Dendritic cell treated with granulocyte-macrophage colony-stimulating factor and Interleukin-4, amounts not matched to agents 40 ng/mL and 50 ng/mL, for 4 days (primary cell): ENCODE results near the gene NKX2-2.

Experiments
- H3K27ac Mint-ChIP-seq: one replicate; pipeline ENCODE4 v1.8.0; 2022; ENCODE audit warnings: mild to moderate bottlenecking, mixed read lengths
- H3K27me3 Mint-ChIP-seq: one replicate; pipeline ENCODE4 v1.8.0; 2022; ENCODE audit warnings: mild to moderate bottlenecking, mixed read lengths
- H3K36me3 Mint-ChIP-seq: one replicate; pipeline ENCODE4 v1.8.0; 2022; ENCODE audit warnings: low read depth, mixed read lengths
- H3K4me1 Mint-ChIP-seq: one replicate; pipeline ENCODE4 v1.8.0; 2022; ENCODE audit warnings: low read depth, mixed read lengths
- H3K4me3 Mint-ChIP-seq: one replicate; pipeline ENCODE4 v1.8.0; 2022; ENCODE audit warnings: mild to moderate bottlenecking, moderate library complexity, mixed read lengths
- H3K9me3 Mint-ChIP-seq: one replicate; pipeline ENCODE4 v1.8.0; 2022; ENCODE audit warnings: mixed read lengths
- intact Hi-C: fragments of 100-400 bp; cut with micrococcal nuclease; formaldehyde crosslinking; loops from one replicate; pipeline ENCODE4 v1.15.0; 2022

NKX2-2 gene

DNA sequence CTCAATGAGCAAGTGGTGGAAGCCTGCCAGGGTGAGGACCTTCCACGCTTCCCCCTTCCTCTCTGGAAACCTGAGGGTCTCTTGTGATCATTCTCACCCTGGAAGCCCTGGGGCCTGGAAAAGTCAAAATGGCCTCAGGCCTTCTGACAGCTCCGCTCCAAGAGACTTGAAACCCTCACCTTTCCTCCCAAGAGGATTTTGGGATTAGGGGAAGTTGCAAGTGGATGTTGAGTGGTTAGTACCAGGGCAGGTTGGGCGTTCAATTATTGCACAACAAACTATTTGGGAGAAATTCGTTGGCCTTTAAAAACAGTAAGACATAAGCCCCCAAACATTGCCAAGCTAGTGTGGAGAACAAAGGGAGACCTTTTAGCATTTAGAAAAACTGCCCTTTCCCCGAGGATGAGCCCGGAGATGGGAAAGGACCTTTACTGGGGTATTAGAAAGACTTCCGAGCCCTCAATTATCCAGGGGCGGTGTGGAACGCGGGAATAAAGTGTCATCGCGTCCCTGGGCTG lies 4.7 kb downstream of the NKX2-2 start:
- Mint-ChIP-seq H3K27me3 (peaks cover 93% of the 10 kb centered on the region), H3K9me3 (no peaks in the 10 kb centered on the region), H3K36me3 (no peaks in the 10 kb centered on the region), H3K27ac (no peak overlapping the region), H3K4me3 (no peak overlapping the region), H3K4me1 (peaks cover 71% of the 10 kb centered on the region)
- intact Hi-C loops, result loop anchor here (10.0 kb wide), 1 partner anchor 384 kb away; the partner anchor contains the start of gene KIZ

DNA sequence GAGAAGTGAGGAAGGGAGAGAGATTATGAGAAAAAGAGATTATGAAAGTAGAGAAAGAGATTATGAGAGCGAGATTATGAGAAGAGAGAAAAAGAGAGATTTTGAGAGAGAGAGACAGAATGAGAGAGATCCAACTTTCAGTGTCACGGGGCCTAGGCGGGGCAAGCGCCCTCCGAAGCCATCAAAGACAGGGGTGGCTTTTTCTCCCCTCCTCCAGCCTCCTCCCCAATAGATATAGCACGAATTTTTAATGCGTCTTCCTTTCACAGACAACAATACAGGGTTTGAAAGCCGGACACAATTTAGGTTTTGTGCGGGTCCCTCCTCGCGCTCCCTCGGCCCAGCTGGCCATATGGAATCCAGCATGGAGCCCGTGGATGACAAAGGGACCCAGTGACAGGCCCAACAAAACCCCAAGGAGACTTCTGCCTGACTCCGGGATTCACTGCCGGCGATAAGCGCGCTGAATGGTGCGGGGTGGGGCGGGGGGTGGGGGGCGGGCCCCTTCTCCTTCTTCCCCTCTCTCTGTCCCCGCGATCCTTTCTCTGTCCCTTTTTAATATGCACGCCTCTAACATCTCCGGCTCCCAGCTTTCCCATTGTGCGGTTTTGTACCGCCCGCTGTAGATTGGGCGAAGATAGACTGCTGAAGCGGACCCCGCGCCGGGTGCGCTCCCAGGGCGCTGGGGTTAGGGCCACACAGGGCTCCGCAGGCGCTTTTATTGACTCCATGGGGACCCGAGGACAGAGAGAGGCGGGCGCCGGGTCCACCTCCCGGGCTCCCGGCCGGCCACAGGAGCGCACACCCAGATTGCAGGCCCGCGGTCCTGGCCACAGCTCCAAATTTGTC lies 5.4 kb downstream of the NKX2-2 start:
- no peaks in the 10 kb centered on the region for H3K9me3 Mint-ChIP-seq
- intact Hi-C loops, result loop anchor here (10.0 kb wide), 1 partner anchor 384 kb away; the partner anchor contains the start of gene KIZ
- H3K27me3 Mint-ChIP-seq, result peaks cover 94% of the 10 kb centered on the region
- H3K4me1 Mint-ChIP-seq, result peaks cover 66% of the 10 kb centered on the region
- no peak overlapping the region for H3K27ac Mint-ChIP-seq
- no peaks in the 10 kb centered on the region for H3K36me3 Mint-ChIP-seq
- H3K4me3 Mint-ChIP-seq, result no peak overlapping the region

DNA sequence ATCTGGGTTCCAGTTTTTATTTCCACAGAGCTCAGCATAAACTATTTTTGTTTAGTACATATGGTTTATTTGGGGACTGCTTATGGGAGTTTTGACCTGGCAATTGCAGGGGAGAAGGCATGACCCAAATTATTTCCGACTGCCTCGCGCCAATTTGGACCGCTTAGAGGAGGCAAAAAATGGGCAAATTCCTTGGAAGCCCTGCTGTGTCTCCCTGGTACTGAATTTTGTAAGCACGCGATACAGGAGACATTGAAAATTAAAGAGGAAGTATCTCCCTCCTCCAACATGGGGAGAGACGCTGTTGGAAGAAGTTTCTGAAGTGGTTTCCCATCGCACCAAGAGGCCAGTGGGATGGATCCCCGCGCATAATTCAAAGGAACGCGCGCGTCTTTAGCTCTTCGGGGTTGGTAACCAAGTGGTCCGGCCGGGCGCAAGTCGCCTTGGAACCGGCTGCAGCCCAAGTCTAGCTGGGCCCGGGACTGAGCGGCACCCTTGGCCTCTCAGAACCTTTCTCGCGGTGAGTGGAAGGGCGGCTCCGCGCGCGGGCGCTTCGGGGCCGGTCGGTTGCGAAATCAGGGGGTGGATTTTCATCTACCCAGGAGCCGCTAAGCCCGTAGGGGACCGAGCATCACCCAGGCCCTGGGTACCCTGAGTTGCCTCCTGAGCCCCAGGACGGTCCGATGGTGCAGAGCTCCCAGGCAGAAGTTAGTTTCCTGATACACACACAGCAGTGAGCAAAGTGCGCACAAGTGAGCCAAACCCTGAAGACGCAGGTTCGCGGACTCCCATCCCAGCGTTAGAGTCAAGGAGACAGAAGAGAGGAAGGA lies 6.2 kb downstream of the NKX2-2 start:
- H3K36me3 Mint-ChIP-seq, result no peaks in the 10 kb centered on the region
- H3K27me3 Mint-ChIP-seq, result peaks cover 94% of the 10 kb centered on the region
- H3K4me1 Mint-ChIP-seq, result peaks cover 59% of the 10 kb centered on the region
- H3K27ac Mint-ChIP-seq, result no peak overlapping the region
- H3K4me3 Mint-ChIP-seq, result no peak overlapping the region
- intact Hi-C loops, result loop anchor here (10.0 kb wide), 1 partner anchor 383 kb away; the partner anchor contains the start of gene KIZ
- H3K9me3 Mint-ChIP-seq, result no peaks in the 10 kb centered on the region

DNA sequence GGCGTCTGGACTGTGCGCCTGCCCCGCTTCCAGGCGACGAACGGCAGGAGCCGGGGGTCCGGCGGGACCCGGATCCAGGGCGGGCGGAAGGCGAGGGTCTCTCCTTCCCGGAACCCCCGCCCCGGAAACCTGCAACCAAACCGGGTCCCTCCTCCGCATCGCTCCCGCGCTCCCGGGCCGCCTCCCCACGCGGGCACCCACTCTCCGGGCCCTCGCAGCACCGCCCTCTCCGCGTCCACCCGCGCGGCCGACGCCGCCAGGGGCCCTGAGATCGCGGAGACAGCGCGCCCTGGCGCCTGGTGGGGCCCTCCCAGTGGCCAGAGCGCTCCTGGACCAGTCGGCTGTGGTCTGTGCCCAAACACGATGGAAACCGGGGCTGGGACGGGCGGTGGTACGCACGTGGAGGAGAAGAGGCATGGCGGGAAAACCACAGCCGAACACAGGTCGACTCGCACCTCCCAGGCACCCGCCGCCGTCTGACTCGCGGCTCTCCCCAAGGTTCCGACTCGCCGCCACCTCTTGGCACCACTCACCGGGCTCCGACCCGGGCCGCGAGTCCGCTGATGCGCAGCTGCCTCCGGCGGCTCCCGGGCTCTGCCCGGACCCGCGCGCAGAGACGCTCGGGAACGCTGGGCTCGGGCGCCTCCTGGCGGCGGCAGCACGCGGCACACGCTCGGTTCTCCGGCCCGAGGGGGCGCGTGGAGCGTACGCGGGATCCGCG lies 7.9 kb downstream of the NKX2-2 start:
- Mint-ChIP-seq H3K4me1 (peaks cover 44% of the 10 kb centered on the region), H3K27ac (peak overlapping the region; percentile 63), H3K36me3 (no peaks in the 10 kb centered on the region), H3K4me3 (peak overlapping the region; percentile 65), H3K9me3 (no peaks in the 10 kb centered on the region), H3K27me3 (peaks cover 91% of the 10 kb centered on the region)
- intact Hi-C loops, result loop anchor here (1.0 to 10.0 kb wide), 5 partner anchors 270 to 669 kb away; partner anchors contain the start of gene KIZ

DNA sequence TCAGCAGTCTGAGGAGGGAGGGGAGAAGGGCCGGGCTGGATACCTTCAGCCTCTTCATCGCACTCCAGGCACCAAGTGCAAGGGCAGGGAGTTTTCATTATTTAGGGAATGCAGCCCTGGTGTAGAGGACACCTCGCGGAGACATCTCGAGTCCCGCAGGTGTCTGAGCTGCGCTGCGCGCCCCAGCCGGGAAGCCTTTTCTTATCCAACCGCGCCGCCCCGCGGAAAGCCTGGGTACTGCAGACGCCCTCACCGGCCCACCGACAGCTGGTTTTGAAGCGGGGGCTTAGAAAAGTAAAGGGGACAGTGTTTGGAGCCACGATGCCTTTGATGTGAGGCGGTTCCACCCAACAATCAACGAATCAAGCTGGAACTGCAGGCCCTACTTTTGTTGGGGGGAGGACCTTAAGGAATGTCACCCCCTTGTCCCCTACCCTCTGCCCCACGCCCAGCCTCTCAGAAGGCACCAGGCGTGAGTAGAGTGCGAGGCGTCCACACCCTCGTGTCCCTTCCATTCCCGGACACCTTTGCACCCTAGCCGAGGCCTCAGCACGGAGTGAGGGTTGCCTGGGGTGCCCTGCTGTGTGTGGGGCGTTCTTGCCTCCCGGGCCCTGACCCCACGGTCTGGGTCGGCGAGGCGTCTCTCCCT lies 8.6 kb downstream of the NKX2-2 start:
- intact Hi-C loops, result loop anchor here (1.0 to 10.0 kb wide), 5 partner anchors 269 to 668 kb away; partner anchors contain the start of gene KIZ
- Mint-ChIP-seq H3K36me3 (no peaks in the 10 kb centered on the region), H3K9me3 (no peaks in the 10 kb centered on the region), H3K4me3 (no peak overlapping the region), H3K27me3 (peaks cover 93% of the 10 kb centered on the region), H3K4me1 (peaks cover 38% of the 10 kb centered on the region), H3K27ac (no peak overlapping the region)

DNA sequence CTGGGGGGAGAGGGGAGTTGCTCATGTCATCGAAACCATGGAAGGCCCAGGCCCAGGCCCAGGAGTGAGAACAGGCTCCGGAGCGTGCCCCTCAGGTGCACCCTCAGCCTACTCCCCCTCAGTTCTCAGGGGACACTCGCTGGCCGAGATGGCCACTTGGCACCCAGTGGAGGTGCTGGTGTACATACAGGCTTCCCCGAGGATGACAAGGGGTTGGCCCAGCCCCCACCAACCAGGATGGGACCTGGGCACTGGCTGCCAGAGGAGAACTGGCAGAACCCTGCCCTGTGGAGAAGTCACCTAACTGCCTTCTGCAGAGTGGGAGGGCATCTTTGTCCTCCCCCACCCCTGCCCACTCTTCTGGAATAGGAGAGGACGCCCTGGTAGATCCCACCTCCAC lies 9.5 kb downstream of the NKX2-2 start:
- Mint-ChIP-seq H3K4me3 (no peak overlapping the region), H3K27ac (no peak overlapping the region), H3K27me3 (peaks cover 91% of the 10 kb centered on the region), H3K36me3 (no peaks in the 10 kb centered on the region), H3K4me1 (peaks cover 29% of the 10 kb centered on the region), H3K9me3 (no peaks in the 10 kb centered on the region)
- intact Hi-C loops, result loop anchor here (2.0 to 10.0 kb wide), 2 partner anchors 380 to 456 kb away; partner anchors contain the start of gene KIZ

DNA sequence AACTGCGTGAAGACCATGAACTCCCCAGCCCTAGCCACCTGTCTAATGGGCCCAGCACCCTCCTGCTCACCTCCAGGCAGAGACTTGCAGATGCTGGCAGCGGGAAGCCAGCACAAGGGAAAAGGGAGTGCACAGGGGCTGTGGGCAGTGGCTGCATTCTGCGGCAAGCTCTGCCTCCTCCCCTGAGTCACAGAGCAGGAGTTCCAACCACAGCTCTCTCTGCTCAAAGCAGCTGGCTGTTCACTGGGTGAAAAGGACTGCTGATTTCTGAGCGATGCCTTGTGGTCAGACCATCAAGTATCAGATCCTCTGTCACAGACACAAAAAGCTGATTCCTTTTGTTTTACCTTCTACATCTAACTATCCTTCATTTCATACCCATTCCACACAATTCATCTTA lies 10.5 kb downstream of the NKX2-2 start:
- intact Hi-C loops, result loop anchor here (10.0 kb wide), 1 partner anchor 379 kb away; the partner anchor contains the start of gene KIZ
- no peak overlapping the region for H3K4me3 Mint-ChIP-seq
- H3K36me3 Mint-ChIP-seq, result no peaks in the 10 kb centered on the region
- H3K4me1 Mint-ChIP-seq, result peaks cover 24% of the 10 kb centered on the region
- H3K27ac Mint-ChIP-seq, result no peak overlapping the region
- H3K9me3 Mint-ChIP-seq, result no peaks in the 10 kb centered on the region
- peaks cover 90% of the 10 kb centered on the region for H3K27me3 Mint-ChIP-seq

DNA sequence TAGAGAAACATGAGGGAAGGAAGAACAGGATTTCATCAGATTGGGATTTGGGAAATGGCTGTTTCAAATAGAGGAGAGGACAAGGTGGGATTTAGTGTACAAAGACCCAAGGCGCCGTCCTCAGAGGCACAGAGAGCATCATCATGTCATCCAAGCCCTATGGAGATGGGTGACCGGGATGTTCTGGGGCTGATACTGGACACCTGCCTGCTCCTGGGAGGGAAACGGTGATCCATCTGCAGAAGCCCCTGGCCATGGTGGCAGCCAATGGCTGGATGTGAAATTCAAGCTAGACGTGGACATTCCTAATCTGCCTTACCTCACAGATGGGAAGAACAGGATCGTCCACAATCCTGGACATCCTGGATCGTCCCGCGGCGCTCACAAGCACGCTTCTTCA lies 12.7 kb downstream of the NKX2-2 start:
- H3K27ac Mint-ChIP-seq, result no peak overlapping the region
- H3K9me3 Mint-ChIP-seq, result no peaks in the 10 kb centered on the region
- peaks cover 8% of the 10 kb centered on the region for H3K4me1 Mint-ChIP-seq
- H3K27me3 Mint-ChIP-seq, result peaks cover 78% of the 10 kb centered on the region
- no peaks in the 10 kb centered on the region for H3K36me3 Mint-ChIP-seq
- H3K4me3 Mint-ChIP-seq, result no peak overlapping the region
- intact Hi-C loops, result loop anchor here (10.0 kb wide), 1 partner anchor 376 kb away; the partner anchor contains the start of gene KIZ

DNA sequence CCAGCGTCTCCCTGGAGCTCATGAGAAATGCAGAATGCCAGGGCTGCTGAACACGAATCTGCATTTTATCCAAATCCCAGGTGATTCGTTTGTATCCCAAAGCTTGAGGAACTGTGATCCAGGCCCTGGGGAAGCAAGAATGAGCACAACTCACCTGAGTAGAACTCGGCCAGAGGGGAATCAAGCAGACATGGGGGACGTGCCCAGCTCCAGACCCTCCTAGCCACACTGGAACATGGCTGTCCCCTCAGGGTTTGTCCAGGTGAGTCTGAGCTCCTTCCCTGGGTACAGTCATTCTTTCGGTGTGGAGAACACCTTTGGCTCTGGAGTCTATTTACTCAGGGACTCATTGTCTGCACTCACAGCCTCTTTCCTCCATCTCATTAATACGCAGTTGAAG lies 13.3 kb downstream of the NKX2-2 start:
- H3K27ac Mint-ChIP-seq, result no peak overlapping the region
- no peaks in the 10 kb centered on the region for H3K9me3 Mint-ChIP-seq
- intact Hi-C loops, result loop anchor here (10.0 kb wide), 1 partner anchor 376 kb away; the partner anchor contains the start of gene KIZ
- H3K36me3 Mint-ChIP-seq, result no peaks in the 10 kb centered on the region
- H3K27me3 Mint-ChIP-seq, result peaks cover 76% of the 10 kb centered on the region
- H3K4me3 Mint-ChIP-seq, result no peak overlapping the region
- H3K4me1 Mint-ChIP-seq, result peaks cover 7% of the 10 kb centered on the region

DNA sequence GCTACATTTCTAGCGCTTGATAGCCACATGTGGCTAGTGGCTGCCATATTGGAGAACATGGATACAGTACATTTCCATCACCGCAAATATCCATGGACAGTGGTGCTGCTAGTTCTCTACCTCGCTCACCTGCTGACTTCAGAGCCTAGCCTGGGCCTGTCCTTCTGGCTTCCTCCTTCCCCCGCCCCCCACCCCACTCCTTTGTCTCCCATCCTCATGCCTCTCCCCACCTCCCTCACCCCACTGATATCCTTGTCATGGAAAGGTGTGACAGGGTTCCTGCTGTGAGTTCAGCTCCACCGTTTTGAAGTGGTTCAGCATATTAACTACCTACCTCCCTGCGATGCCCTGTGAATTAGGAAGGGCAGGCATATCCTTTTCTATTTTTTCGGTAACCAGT lies 14.2 kb downstream of the NKX2-2 start:
- Mint-ChIP-seq H3K4me1 (no peaks in the 10 kb centered on the region), H3K36me3 (no peaks in the 10 kb centered on the region), H3K27me3 (peaks cover 68% of the 10 kb centered on the region), H3K27ac (no peak overlapping the region), H3K9me3 (no peaks in the 10 kb centered on the region), H3K4me3 (no peak overlapping the region)
- intact Hi-C loops, result loop anchor here (10.0 kb wide), 1 partner anchor 375 kb away; the partner anchor contains the start of gene KIZ

DNA sequence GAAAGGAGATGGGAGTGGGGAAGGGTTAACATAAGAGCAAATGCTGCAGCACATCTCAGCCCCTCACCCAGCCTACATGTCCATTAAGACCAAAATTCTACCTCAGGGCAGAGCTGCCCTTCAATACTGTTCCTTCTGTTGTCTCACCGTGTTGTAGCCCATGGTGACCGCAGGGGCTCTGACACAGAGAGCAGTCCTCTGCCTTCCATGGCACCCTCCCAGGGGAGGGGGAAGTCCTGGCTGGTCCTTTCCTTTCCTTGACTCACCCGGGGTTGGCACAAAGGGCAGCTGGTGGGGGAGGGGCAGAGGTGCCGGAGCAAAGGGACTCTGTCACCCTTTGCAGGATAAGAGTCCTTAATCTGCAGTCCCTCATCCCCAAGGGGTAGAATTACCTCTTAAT lies 15.2 kb downstream of the NKX2-2 start:
- no peak overlapping the region for H3K27ac Mint-ChIP-seq
- H3K36me3 Mint-ChIP-seq, result no peaks in the 10 kb centered on the region
- H3K4me1 Mint-ChIP-seq, result no peaks in the 10 kb centered on the region
- H3K4me3 Mint-ChIP-seq, result no peak overlapping the region
- H3K9me3 Mint-ChIP-seq, result no peaks in the 10 kb centered on the region
- H3K27me3 Mint-ChIP-seq, result peaks cover 60% of the 10 kb centered on the region
- intact Hi-C loops, result no loop called here

DNA sequence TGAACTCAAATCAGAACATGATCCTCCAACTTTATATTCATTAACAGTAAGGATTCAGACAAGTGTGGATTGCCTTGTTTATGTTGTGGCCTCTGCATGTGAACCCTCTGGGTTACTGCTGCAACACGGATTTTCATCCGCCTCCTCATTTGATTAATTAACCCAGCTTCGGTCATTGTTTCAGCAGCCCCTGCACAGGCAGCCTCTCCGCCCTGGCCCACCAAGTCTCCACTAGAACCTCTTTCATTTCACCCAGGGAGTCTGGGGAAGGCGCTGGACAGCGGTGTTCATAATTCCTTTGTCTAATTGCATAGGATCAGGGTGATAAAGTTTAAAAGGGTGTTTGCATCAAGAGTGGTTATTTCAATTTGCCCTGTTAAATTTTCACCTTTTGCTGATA lies 15.7 kb downstream of the NKX2-2 start:
- no peak overlapping the region for H3K4me3 Mint-ChIP-seq
- no peak overlapping the region for H3K27ac Mint-ChIP-seq
- peaks cover 57% of the 10 kb centered on the region for H3K27me3 Mint-ChIP-seq
- no peaks in the 10 kb centered on the region for H3K9me3 Mint-ChIP-seq
- H3K4me1 Mint-ChIP-seq, result no peaks in the 10 kb centered on the region
- intact Hi-C loops, result no loop called here
- H3K36me3 Mint-ChIP-seq, result no peaks in the 10 kb centered on the region

DNA sequence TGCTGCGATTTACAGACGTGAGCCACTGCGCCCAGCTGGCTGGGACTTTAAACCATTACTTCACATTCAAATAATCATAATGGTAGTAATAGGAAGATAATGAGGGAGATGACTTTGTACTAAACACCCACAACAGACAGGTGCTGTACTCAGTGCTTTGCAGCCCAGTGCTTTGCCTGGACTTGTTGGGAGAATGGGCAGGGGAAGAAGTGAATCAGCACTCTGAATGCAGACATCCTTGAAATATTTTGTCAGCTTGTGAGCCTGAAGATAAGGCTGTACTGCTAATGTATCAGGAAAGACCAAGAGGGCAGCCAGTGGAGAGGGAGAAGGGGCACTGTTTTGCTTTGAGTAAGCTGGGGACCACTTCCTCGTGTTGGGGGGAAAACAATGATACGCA lies 17.4 kb downstream of the NKX2-2 start:
- H3K27me3 Mint-ChIP-seq, result peaks cover 55% of the 10 kb centered on the region
- no peak overlapping the region for H3K27ac Mint-ChIP-seq
- no peaks in the 10 kb centered on the region for H3K36me3 Mint-ChIP-seq
- intact Hi-C loops, result no loop called here
- H3K4me1 Mint-ChIP-seq, result no peaks in the 10 kb centered on the region
- no peak overlapping the region for H3K4me3 Mint-ChIP-seq
- H3K9me3 Mint-ChIP-seq, result no peaks in the 10 kb centered on the region
